GM23338 (cell line): Measurements from ENCODE around the gene SLX9. TPM values are rescaled to one million over a fixed set of nuclear protein-coding genes. Genes with fewer than 3 reads are reported as not detected.

Experiments used
- ATAC-seq: fragments of 200-7000 bp; cut with Tn5 transposase; 3 replicates; pipeline ENCODE4 v1.9.1; 2020
- DNase-seq: peaks from one replicate; pipeline ENCODE4 v3.0.0-alpha.2; 2015; ENCODE audit warnings: low spot score
- H2AFZ ChIP-seq: fragments of 200-600 bp; sonication (generic); 2 replicates; pipeline ENCODE4 v1.8.0; 2016; ENCODE audit warnings: antibody characterized with exemption, mild to moderate bottlenecking, moderate library complexity
- H3F3A ChIP-seq: fragments of 200-600 bp; sonication (generic); replicated peaks from 2 replicates; pipeline ENCODE4 v1.8.0; 2017; ENCODE audit warnings: antibody characterized with exemption, mixed run types, low read depth
- H3K27ac ChIP-seq: fragments of 200-600 bp; sonication (generic); 2 replicates; pipeline ENCODE4 v1.6.1; 2016; ENCODE audit warnings: low read depth
- H3K27me3 ChIP-seq: fragments of 200-600 bp; sonication (generic); 2 replicates; pipeline ENCODE4 v1.8.0; 2016; ENCODE audit warnings: mild to moderate bottlenecking, mixed run types, moderate library complexity; ENCODE audit not compliant: insufficient read depth
- H3K36me3 ChIP-seq: fragments of 200-600 bp; sonication (generic); 2 replicates; pipeline ENCODE4 v1.8.0; 2016; ENCODE audit warnings: mild to moderate bottlenecking; ENCODE audit not compliant: insufficient read depth
- H3K4me1 ChIP-seq: fragments of 200-600 bp; sonication (generic); 2 replicates; pipeline ENCODE4 v1.8.0; 2016; ENCODE audit warnings: mild to moderate bottlenecking, moderate library complexity; ENCODE audit not compliant: insufficient read depth
- H3K4me2 ChIP-seq: fragments of 200-600 bp; sonication (generic); 2 replicates; pipeline ENCODE4 v1.7.1; 2017; ENCODE audit warnings: mixed run types
- H3K4me3 ChIP-seq: fragments of 200-600 bp; sonication (generic); 2 replicates; pipeline ENCODE4 v1.6.1; 2016; ENCODE audit warnings: mixed run types
- H3K79me2 ChIP-seq: fragments of 200-600 bp; sonication (generic); replicated peaks from 2 replicates; pipeline ENCODE4 v1.8.0; 2017; ENCODE audit warnings: mild to moderate bottlenecking; ENCODE audit not compliant: insufficient read depth
- H3K9me2 ChIP-seq: fragments of 200-600 bp; sonication (generic); 2 replicates; pipeline ENCODE4 v1.8.0; 2017; ENCODE audit not compliant: insufficient read depth
- H4K20me1 ChIP-seq: fragments of 200-600 bp; sonication (generic); replicated peaks from 2 replicates; pipeline ENCODE4 v1.8.0; 2017; ENCODE audit warnings: mild to moderate bottlenecking; ENCODE audit not compliant: insufficient read depth
- H3K27ac Mint-ChIP-seq: 2 replicates; pipeline ENCODE4 v1.8.0; 2020; ENCODE audit warnings: inconsistent platforms, mild to moderate bottlenecking, moderate library complexity, mixed read lengths
- H3K27me3 Mint-ChIP-seq: 3 replicates; pipeline ENCODE4 v1.8.0; 2022; ENCODE audit warnings: low read depth, mild to moderate bottlenecking, moderate library complexity, mixed read lengths, inconsistent platforms; ENCODE audit not compliant: insufficient read depth, poor library complexity
- H3K36me3 Mint-ChIP-seq: 3 replicates; pipeline ENCODE4 v1.8.0; 2021; ENCODE audit warnings: low read depth, mild to moderate bottlenecking, inconsistent platforms, moderate library complexity, mixed read lengths
- H3K4me1 Mint-ChIP-seq: 3 replicates; pipeline ENCODE4 v1.8.0; 2020; ENCODE audit warnings: mild to moderate bottlenecking, inconsistent platforms, mixed read lengths
- H3K4me3 Mint-ChIP-seq: 3 replicates; pipeline ENCODE4 v1.8.0; 2021; ENCODE audit warnings: moderate library complexity, mild to moderate bottlenecking, inconsistent platforms, mixed read lengths
- H3K9me3 Mint-ChIP-seq: 3 replicates; pipeline ENCODE4 v1.8.0; 2020; ENCODE audit warnings: moderate library complexity, mild to moderate bottlenecking, inconsistent platforms, mixed read lengths
- CREB1 ChIP-seq: fragments of 250-450 bp; sonication (Bioruptor Pico); IDR thresholded peaks from 2 replicates; pipeline ENCODE4 v1.5.0; 2020; ENCODE audit warnings: low read depth, mild to moderate bottlenecking, moderate library complexity
- CTCF ChIP-seq, 2 experiments: fragments of 200-600 bp in 1 of 2; sonication (generic) in 1 of 2; conservative IDR thresholded peaks; 2 replicates each; pipeline versions ENCODE4 v1.5.1 to v1.6.1; 2016 to 2017; ENCODE audit warnings: antibody characterized with exemption in 2 of 2, low read depth in 2 of 2, mild to moderate bottlenecking in 2 of 2, moderate library complexity in 1 of 2
- ETS1 ChIP-seq: IDR thresholded peaks from 2 replicates; pipeline ENCODE4 v1.6.1; 2016; ENCODE audit warnings: antibody characterized with exemption
- EZH2 ChIP-seq: fragments of 200-600 bp; sonication (generic); IDR thresholded peaks from one replicate; pipeline ENCODE4 v1.8.0; 2017; ENCODE audit warnings: antibody characterized with exemption, mild to moderate bottlenecking, low read depth; ENCODE audit not compliant: unreplicated experiment
- EZH2phosphoT487 ChIP-seq: fragments of 200-600 bp; sonication (generic); IDR thresholded peaks from one replicate; pipeline ENCODE4 v1.8.1; 2018; ENCODE audit warnings: antibody characterized with exemption; ENCODE audit not compliant: unreplicated experiment
- JUNB ChIP-seq: IDR thresholded peaks from one replicate; pipeline ENCODE4 v1.6.1; 2016; ENCODE audit warnings: antibody characterized with exemption; ENCODE audit not compliant: unreplicated experiment
- NANOG ChIP-seq: IDR thresholded peaks from 2 replicates; pipeline ENCODE4 v1.6.1; 2016; ENCODE audit warnings: antibody characterized with exemption, borderline replicate concordance
- POLR2AphosphoS5 ChIP-seq: IDR thresholded peaks from 2 replicates; pipeline ENCODE4 v1.6.1; 2016; ENCODE audit warnings: antibody characterized with exemption, low read depth
- REST ChIP-seq: IDR thresholded peaks from one replicate; pipeline ENCODE4 v1.6.1; 2018; ENCODE audit warnings: antibody characterized with exemption; ENCODE audit not compliant: unreplicated experiment
- STAT1 ChIP-seq: IDR thresholded peaks from one replicate; pipeline ENCODE4 v1.6.1; 2016; ENCODE audit warnings: antibody characterized with exemption; ENCODE audit not compliant: unreplicated experiment
- ZNF114 ChIP-seq: fragments of 250-450 bp; sonication (Bioruptor Pico); IDR thresholded peaks from 2 replicates; pipeline ENCODE4 v1.5.0; 2020; ENCODE audit warnings: mild to moderate bottlenecking, moderate library complexity
- ZNF331 ChIP-seq: fragments of 250-450 bp; sonication (Bioruptor Pico); IDR thresholded peaks from 2 replicates; pipeline ENCODE4 v1.5.0; 2020; ENCODE audit warnings: low read depth, mild to moderate bottlenecking, moderate library complexity
- polyA plus RNA-seq: library from polyadenylated mRNA; unstranded; fragments of >200 nt; fragmentation: Nextera tagmentation; extraction: Ambion mirVana; gene quantifications from 2 replicates; pipeline ENCODE4 v1.2.1, GENCODE V29; 2016
- total RNA-seq: library from RNA; depleted of rRNA; stranded (reverse); fragments of >200 nt; shearing (Covaris generic); gene quantifications from 2 replicates; pipeline ENCODE4 v1.2.3, GENCODE V29; 2014

SLX9 gene
- total and polyA plus RNA-seq, 2 experiments from 2014 or later: 41.5 to 46.9 TPM

GRCh38 chr21:45016406-45017038 is 76.7 kb downstream of the SLX9 start:
- peaks cover 21% of the 10 kb centered on the region for H3K4me1 Mint-ChIP-seq
- no peak overlapping the region; the same call in 2 of the 3 replicates for H3K4me3 Mint-ChIP-seq
- H3K4me3 ChIP-seq: no peak overlapping the region
- no peaks in the 10 kb centered on the region; the same call in 1 of the 2 replicates for H4K20me1 ChIP-seq
- no peaks in the 10 kb centered on the region for H3K36me3 Mint-ChIP-seq
- no peaks in the 10 kb centered on the region for H3K9me3 Mint-ChIP-seq
- peaks cover 13% of the 10 kb centered on the region for H3K4me1 ChIP-seq
- H3K27me3 Mint-ChIP-seq: peaks cover 25% of the 10 kb centered on the region
- H3F3A ChIP-seq: peaks cover 7% of the 10 kb centered on the region; the same call in 1 of the 2 replicates
- H2AFZ ChIP-seq: no peak overlapping the region
- ATAC-seq: no peak
- no peaks in the 10 kb centered on the region for H3K9me2 ChIP-seq
- peaks cover 21% of the 10 kb centered on the region for H3K27me3 ChIP-seq
- no peak for TF ChIP-seq JUNB
- H3K4me2 ChIP-seq: no peak overlapping the region
- DNase-seq: no peak
- no peaks in the 10 kb centered on the region for H3K36me3 ChIP-seq
- no peak overlapping the region for H3K27ac ChIP-seq
- H3K27ac Mint-ChIP-seq: no peak overlapping the region
- H3K79me2 ChIP-seq: no peaks in the 10 kb centered on the region

- peaks cover 13% of the 10 kb centered on the region for H3K4me1 ChIP-seq
- no peaks in the 10 kb centered on the region for H3K79me2 ChIP-seq
- H3K4me2 ChIP-seq: 0 out of 2 replicates have a peak overlapping the region, but pooled peaks have one; percentile 73
- Mint-ChIP-seq H3K36me3 (no peaks in the 10 kb centered on the region), H3K4me1 (peaks cover 18% of the 10 kb centered on the region; the same call in 2 of the 3 replicates), H3K9me3 (no peaks in the 10 kb centered on the region), H3K4me3 (peak overlapping the region; percentile 70), H3K27me3 (peaks cover 24% of the 10 kb centered on the region), H3K27ac (no peak overlapping the region)
- H3K27me3 ChIP-seq: peaks cover 21% of the 10 kb centered on the region
- H3K27ac ChIP-seq: no peak overlapping the region
- H3K9me2 ChIP-seq: no peaks in the 10 kb centered on the region
- H2AFZ ChIP-seq: no peak overlapping the region
- ATAC-seq (no peak), DNase-seq (no peak)
- no peaks in the 10 kb centered on the region; the same call in 1 of the 2 replicates for H4K20me1 ChIP-seq
- H3F3A ChIP-seq: peaks cover 6% of the 10 kb centered on the region; the same call in 1 of the 2 replicates
- no peak overlapping the region for H3K4me3 ChIP-seq
- no peaks in the 10 kb centered on the region for H3K36me3 ChIP-seq
- TF ChIP-seq CREB1: no peak
- no peak for TF ChIP-seq POLR2AphosphoS5
- no peak for TF ChIP-seq JUNB
- TF ChIP-seq EZH2phosphoT487: no peak
- no peak for TF ChIP-seq EZH2
- no peak for TF ChIP-seq CTCF (conservative IDR thresholded peaks at IDR 0.05; ENCODE audit: low read depth in 2 of 2)
- TF ChIP-seq REST: no peak
- TF ChIP-seq STAT1: no peak
- no peak for TF ChIP-seq ZNF114 (CRISPR knock-in tag)
- TF ChIP-seq NANOG: no peak
- no peak for TF ChIP-seq ETS1
- TF ChIP-seq ZNF331 (CRISPR knock-in tag): no peak
Measured at GRCh38 chr21:45017039-45017960, 77.5 kb downstream of the SLX9 start.
